Neural progenitor cell (in vitro differentiated cells): ENCODE results near the gene ATXN7. TPM values are rescaled to one million over a fixed set of nuclear protein-coding genes. Genes with fewer than 3 reads are reported as not detected.

Source experiments
- DNase-seq: peaks from one replicate; pipeline ENCODE4 v3.0.0-alpha.2; 2016; ENCODE audit warnings: low spot score
- H2AFZ ChIP-seq: fragments of 200-600 bp; sonication (generic); replicated peaks from 2 replicates; pipeline ENCODE4 v1.6.1; 2016; ENCODE audit warnings: antibody characterized with exemption
- H3F3A ChIP-seq: fragments of 200-600 bp; sonication (generic); 2 replicates; pipeline ENCODE4 v1.6.1; 2016; ENCODE audit warnings: antibody characterized with exemption, low read depth
- H3K27ac ChIP-seq: fragments of 200-600 bp; sonication (generic); 2 replicates; pipeline ENCODE4 v1.5.1; 2016; ENCODE audit warnings: mild to moderate bottlenecking
- H3K27me3 ChIP-seq: fragments of 200-600 bp; sonication (generic); 2 replicates; pipeline ENCODE4 v1.6.1; 2016; ENCODE audit warnings: mild to moderate bottlenecking, moderate library complexity
- H3K36me3 ChIP-seq: fragments of 200-600 bp; sonication (generic); 2 replicates; pipeline ENCODE4 v1.5.1; 2016
- H3K4me1 ChIP-seq: fragments of 200-600 bp; sonication (generic); 2 replicates; pipeline ENCODE4 v1.6.1; 2016; ENCODE audit warnings: mixed run types
- H3K4me2 ChIP-seq: fragments of 200-600 bp; sonication (generic); 2 replicates; pipeline ENCODE4 v1.6.1; 2016
- H3K4me3 ChIP-seq: fragments of 200-600 bp; sonication (generic); 2 replicates; pipeline ENCODE4 v1.5.1; 2016
- H3K79me2 ChIP-seq: fragments of 200-600 bp; sonication (generic); 2 replicates; pipeline ENCODE4 v1.6.1; 2016; ENCODE audit warnings: low read depth
- H3K9ac ChIP-seq: fragments of 200-600 bp; sonication (generic); 2 replicates; pipeline ENCODE4 v1.6.1; 2016
- H3K9me3 ChIP-seq: fragments of 200-600 bp; sonication (generic); 2 replicates; pipeline ENCODE4 v1.5.1; 2016; ENCODE audit warnings: low read depth
- H4K20me1 ChIP-seq: fragments of 200-600 bp; sonication (generic); 2 replicates; pipeline ENCODE4 v1.6.1; 2016; ENCODE audit warnings: low read depth
- H3K27ac Mint-ChIP-seq: 3 replicates; pipeline ENCODE4 v1.8.0; 2021; ENCODE audit warnings: mixed read lengths
- H3K27me3 Mint-ChIP-seq: 2 replicates; pipeline ENCODE4 v1.8.0; 2022; ENCODE audit warnings: low read depth, mild to moderate bottlenecking, inconsistent platforms, moderate library complexity, mixed read lengths; ENCODE audit not compliant: insufficient read depth
- H3K36me3 Mint-ChIP-seq: 3 replicates; pipeline ENCODE4 v1.8.0; 2021; ENCODE audit warnings: mixed read lengths
- H3K4me1 Mint-ChIP-seq: 3 replicates; pipeline ENCODE4 v1.8.0; 2021; ENCODE audit warnings: mixed read lengths
- H3K4me3 Mint-ChIP-seq: 3 replicates; pipeline ENCODE4 v1.8.0; 2021; ENCODE audit warnings: mild to moderate bottlenecking, moderate library complexity, mixed read lengths
- H3K9me3 Mint-ChIP-seq: 3 replicates; pipeline ENCODE4 v1.8.0; 2020; ENCODE audit warnings: mixed read lengths
- EZH2 ChIP-seq: fragments of 200-600 bp; sonication (generic); IDR thresholded peaks from 2 replicates; pipeline ENCODE4 v1.6.1; 2017; ENCODE audit warnings: antibody characterized with exemption, mild to moderate bottlenecking, moderate library complexity
- EZH2phosphoT487 ChIP-seq: fragments of 200-600 bp; sonication (generic); IDR thresholded peaks from 2 replicates; pipeline ENCODE4 v1.6.1; 2017; ENCODE audit warnings: antibody characterized with exemption
- total RNA-seq: library from RNA; depleted of rRNA; stranded (reverse); fragments of >200 nt; gene quantifications from 2 replicates; pipeline ENCODE4 v1.2.3, GENCODE V29; 2015; ENCODE audit warnings: low replicate concordance
- TF ChIP-seq, protein P1 (sequence below): fragments of 200-600 bp; sonication (generic); IDR thresholded peaks from 2 replicates; pipeline ENCODE4 v1.5.1; 2017; ENCODE audit warnings: antibody characterized with exemption, mild to moderate bottlenecking

The ATXN7 gene
- total RNA-seq, 1 donor from 2014 or later = 30.4 TPM

GRCh38 chr3:63976872-63977200 lies 113.2 kb downstream of the ATXN7 start:
- Mint-ChIP-seq H3K4me3 (no peak overlapping the region), H3K4me1 (peaks cover 45% of the 10 kb centered on the region), H3K36me3 (peaks cover 12% of the 10 kb centered on the region), H3K9me3 (no peaks in the 10 kb centered on the region), H3K27me3 (no peaks in the 10 kb centered on the region), H3K27ac (no peak overlapping the region)
- DNase-seq = no peak
- Histone ChIP-seq H3K36me3 (no peaks in the 10 kb centered on the region), H4K20me1 (no peaks in the 10 kb centered on the region), H3K27me3 (no peaks in the 10 kb centered on the region), H3K9me3 (no peaks in the 10 kb centered on the region), H3K79me2 (peaks cover 72% of the 10 kb centered on the region), H3K9ac (no peak overlapping the region), H2AFZ (no peak overlapping the region), H3F3A (peaks cover 18% of the 10 kb centered on the region), H3K4me2 (no peak overlapping the region), H3K4me1 (peaks cover 62% of the 10 kb centered on the region), H3K4me3 (no peak overlapping the region), H3K27ac (no peak overlapping the region)
- TF ChIP-seq EZH2 = no peak

GRCh38 chr3:63977893-63978292 lies 114.2 kb downstream of the ATXN7 start:
- Histone ChIP-seq H3K36me3 (no peaks in the 10 kb centered on the region), H3K27ac (peak overlapping the region; percentile 40), H3K4me2 (peak overlapping the region; percentile 45), H2AFZ (no peak overlapping the region), H3K4me1 (peaks cover 52% of the 10 kb centered on the region), H3K9me3 (no peaks in the 10 kb centered on the region), H3K27me3 (no peaks in the 10 kb centered on the region), H3F3A (peaks cover 8% of the 10 kb centered on the region), H3K9ac (no peak overlapping the region), H3K4me3 (no peak overlapping the region), H4K20me1 (no peaks in the 10 kb centered on the region), H3K79me2 (peaks cover 63% of the 10 kb centered on the region)
- Mint-ChIP-seq H3K9me3 (no peaks in the 10 kb centered on the region), H3K36me3 (peaks cover 15% of the 10 kb centered on the region), H3K4me3 (no peak overlapping the region), H3K27ac (no peak overlapping the region), H3K4me1 (peaks cover 35% of the 10 kb centered on the region), H3K27me3 (no peaks in the 10 kb centered on the region)
- DNase-seq = no peak
- no peak for TF ChIP-seq EZH2
- TF ChIP-seq EZH2phosphoT487 = no peak
- TF ChIP-seq, protein P1, sequence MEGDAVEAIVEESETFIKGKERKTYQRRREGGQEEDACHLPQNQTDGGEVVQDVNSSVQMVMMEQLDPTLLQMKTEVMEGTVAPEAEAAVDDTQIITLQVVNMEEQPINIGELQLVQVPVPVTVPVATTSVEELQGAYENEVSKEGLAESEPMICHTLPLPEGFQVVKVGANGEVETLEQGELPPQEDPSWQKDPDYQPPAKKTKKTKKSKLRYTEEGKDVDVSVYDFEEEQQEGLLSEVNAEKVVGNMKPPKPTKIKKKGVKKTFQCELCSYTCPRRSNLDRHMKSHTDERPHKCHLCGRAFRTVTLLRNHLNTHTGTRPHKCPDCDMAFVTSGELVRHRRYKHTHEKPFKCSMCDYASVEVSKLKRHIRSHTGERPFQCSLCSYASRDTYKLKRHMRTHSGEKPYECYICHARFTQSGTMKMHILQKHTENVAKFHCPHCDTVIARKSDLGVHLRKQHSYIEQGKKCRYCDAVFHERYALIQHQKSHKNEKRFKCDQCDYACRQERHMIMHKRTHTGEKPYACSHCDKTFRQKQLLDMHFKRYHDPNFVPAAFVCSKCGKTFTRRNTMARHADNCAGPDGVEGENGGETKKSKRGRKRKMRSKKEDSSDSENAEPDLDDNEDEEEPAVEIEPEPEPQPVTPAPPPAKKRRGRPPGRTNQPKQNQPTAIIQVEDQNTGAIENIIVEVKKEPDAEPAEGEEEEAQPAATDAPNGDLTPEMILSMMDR = no peak

DNA sequence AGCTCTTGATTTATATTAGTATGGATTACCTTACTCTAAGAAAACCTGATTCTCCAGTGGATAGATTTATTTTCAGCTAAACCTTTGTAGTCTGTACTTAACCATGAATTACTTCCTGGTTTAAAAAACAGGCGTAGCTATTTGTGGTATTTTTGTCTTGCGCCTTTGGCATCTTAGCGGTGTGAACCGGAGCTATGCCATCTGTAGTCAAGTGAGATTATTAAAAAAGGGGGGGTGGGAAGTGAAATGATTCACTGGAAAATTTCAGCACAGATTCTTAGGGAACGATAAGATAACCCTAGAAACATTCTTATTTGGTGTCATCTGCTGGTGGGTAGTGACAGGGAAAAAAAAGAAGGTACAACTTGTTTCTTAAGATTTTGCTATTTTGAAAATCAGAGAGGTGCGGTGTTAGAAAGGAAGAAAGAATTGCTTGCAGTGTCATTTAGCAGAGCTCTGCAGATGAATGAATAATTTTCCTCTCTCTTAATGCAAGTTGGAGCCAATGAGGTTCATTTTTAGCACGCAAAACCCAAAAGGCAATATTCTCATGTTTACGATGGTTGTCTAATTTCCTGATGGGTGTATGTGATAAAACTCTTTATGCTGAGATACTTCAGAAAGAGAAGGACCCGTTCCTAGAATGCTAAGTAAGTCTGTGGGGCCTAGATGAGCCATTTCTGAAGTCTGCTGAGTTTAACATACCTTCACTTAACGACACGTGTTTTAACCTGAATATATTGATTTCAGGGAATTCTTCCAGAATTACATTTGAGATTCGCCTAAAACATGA lies 115.6 kb downstream of the ATXN7 start:
- no peaks in the 10 kb centered on the region for H3K27me3 Mint-ChIP-seq
- Histone ChIP-seq H3K4me1 (peaks cover 38% of the 10 kb centered on the region), H3K36me3 (no peaks in the 10 kb centered on the region), H4K20me1 (no peaks in the 10 kb centered on the region), H3F3A (no peaks in the 10 kb centered on the region), H3K27me3 (no peaks in the 10 kb centered on the region), H3K27ac (no peak overlapping the region), H3K79me2 (peaks cover 52% of the 10 kb centered on the region), H3K4me3 (no peak overlapping the region), H3K9ac (no peak overlapping the region), H3K4me2 (no peak overlapping the region), H2AFZ (no peak overlapping the region), H3K9me3 (no peaks in the 10 kb centered on the region)
- DNase-seq = no peak
- peaks cover 27% of the 10 kb centered on the region for H3K4me1 Mint-ChIP-seq
- H3K4me3 Mint-ChIP-seq = no peak overlapping the region
- peaks cover 15% of the 10 kb centered on the region for H3K36me3 Mint-ChIP-seq
- TF ChIP-seq, protein P1 = no peak
- TF ChIP-seq EZH2phosphoT487 (no peak), EZH2 (no peak)
- H3K9me3 Mint-ChIP-seq = no peaks in the 10 kb centered on the region
- peak overlapping the region; percentile 24 for H3K27ac Mint-ChIP-seq

DNA sequence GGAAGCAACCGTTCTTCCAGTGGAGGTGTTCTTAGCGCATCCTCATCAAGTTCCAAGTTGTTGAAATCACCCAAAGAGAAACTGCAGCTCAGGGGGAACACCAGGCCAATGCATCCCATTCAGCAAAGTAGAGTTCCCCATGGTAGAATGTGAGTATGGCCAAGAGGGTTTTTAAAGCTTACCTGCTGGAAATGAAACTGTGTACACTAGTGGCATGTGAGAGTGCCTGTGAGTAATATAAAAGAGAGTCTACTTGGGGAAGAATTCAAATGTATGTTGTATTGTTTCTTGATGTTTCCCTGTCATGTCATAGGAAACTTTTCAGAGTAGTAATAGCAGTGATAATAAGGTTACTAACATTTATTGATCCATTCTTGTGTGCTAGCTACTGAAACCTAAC lies 116.4 kb downstream of the ATXN7 start:
- Mint-ChIP-seq H3K27me3 (no peaks in the 10 kb centered on the region), H3K9me3 (no peaks in the 10 kb centered on the region), H3K4me3 (no peak overlapping the region), H3K27ac (no peak overlapping the region), H3K36me3 (peaks cover 21% of the 10 kb centered on the region), H3K4me1 (peaks cover 27% of the 10 kb centered on the region)
- no peaks in the 10 kb centered on the region for H3K27me3 ChIP-seq
- H3K4me1 ChIP-seq = peaks cover 30% of the 10 kb centered on the region
- H3K9ac ChIP-seq = no peak overlapping the region
- H2AFZ ChIP-seq = no peak overlapping the region
- H3K4me3 ChIP-seq = no peak overlapping the region
- no peaks in the 10 kb centered on the region for H4K20me1 ChIP-seq
- H3K9me3 ChIP-seq = no peaks in the 10 kb centered on the region
- no peak overlapping the region for H3K4me2 ChIP-seq
- peaks cover 46% of the 10 kb centered on the region for H3K79me2 ChIP-seq
- no peak for DNase-seq
- peaks cover 4% of the 10 kb centered on the region for H3F3A ChIP-seq
- TF ChIP-seq EZH2phosphoT487 (no peak), EZH2 (no peak)
- TF ChIP-seq, protein P1 = no peak
- no peaks in the 10 kb centered on the region for H3K36me3 ChIP-seq
- no peak overlapping the region for H3K27ac ChIP-seq
